NCI-H2227 (cell line): Measurements from ENCODE around the gene EEFSEC.
A peak's percentile ranks its signal among the peaks of the same experiment; 100 is the strongest.
"Not testable (repeated sequence)": the region's sequence is repeated elsewhere in the genome, so short reads cannot be mapped to it uniquely, and the experiment has no call there.

ENCODE experiments used
- DNase-seq: peaks from one replicate; lab custom pipeline; 2025; ENCODE audit not compliant: unreplicated experiment; lab: John Stamatoyannopoulos, UW

EEFSEC gene

DNA sequence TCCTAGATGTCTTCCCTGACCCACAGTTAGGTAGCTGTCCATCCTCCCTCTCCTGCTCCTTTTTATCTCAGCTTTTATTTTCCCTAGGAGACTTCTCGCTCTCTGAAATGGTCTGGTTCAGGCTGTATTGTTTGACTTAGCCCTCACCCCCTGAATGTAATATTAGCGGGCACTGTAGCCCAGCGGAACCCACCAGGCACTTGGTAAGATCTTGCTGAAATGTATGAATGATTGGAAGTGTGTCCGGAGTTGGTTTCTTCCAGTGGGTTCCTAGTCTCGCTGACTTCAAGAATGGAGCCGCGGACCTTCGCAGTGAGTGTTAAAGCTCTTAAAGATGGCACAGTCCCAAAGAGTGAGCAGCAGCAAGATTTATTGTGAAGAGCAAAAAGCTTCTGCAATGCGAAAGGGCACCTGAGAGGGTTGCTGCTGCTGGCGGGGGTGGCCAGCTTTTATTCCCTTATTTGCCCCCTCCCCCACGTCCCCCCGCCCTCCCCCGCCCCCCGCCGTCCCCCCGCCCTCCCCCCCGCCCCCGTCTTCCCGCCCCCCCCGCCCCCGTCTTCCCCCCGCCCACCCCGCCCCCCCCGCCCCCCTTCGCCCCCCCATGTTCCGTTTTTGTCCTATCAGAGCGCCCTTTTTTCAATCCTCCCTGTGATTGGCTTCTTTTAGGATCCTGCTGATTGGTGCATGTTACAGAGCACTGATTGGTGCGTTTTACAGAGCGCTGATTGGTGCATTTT lies 694 bp upstream of the EEFSEC start:
- DNase-seq, result peak; percentile 89

DNA sequence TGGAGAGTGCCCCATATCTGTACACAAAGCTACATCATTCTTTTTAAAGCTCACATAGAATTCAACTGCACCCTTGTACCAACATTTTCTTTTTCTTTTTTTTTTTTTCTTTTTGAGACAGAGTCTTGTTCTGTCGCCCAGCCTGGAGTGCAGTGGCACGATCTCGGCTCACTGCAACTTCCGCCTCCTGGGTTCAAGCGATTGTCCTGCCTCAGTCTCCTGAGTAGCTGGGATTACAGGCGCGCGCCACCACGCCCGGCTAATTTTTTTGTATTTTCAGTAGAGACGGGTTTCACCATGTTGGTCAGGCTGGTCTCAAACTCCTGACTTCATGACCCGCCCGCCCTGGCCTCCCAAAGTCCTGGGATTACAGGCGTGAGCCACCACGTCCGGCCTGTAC lies 1.1 kb downstream of the EEFSEC start:
- not testable (repeated sequence) for DNase-seq

DNA sequence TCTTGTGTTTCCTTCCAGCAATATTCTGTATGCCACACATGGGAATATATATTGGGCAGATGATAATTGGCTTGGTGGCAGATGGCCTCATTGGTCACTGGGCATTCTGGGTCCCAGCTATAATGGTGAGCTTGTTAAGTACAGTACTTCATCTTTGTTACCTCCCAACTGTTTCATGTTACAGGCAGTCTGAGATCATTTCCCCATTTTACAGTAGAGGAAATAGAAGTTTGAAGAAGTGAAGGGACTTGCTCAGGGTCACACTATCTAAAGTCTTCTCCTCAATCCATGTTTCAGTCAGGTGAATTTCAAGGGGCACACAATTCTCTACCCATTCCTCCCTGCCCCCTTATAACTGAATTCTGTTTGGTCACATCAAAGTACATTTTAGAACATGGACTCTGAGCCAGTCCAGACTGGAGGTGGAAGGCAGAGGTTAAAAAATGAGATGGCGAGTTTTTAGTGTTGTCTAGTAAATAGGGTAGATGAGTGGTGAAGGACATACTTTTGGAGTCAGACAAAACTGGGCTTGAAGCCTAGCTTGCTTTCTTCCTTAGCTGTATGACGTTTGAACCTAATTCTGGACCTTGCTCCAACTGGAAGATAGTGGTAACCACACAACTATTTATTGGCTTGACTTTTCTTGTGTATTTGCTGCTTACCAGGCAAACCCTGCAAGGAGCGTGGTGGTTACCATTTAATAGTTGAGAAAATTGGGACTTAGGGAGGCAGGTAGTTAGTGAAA lies 2.5 kb downstream of the EEFSEC start:
- DNase-seq, result no peak

DNA sequence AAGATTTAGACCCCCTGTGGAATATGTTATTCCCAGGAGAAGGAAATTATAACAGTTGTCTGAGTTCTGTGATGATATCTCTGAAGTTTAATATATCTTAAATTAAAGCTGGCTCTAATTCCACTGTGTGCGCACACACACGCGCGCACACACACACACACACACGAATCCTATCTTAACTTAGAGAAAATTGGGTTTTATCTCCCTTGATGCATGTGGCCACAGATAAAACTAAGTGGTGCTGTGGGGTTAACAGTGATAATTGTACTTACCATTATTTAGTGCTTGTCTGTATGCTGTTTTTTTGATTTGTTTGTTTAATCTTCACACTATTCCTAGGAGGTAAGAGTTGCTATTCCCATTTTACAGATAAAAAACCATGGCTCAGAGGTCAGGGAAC lies 7.4 kb downstream of the EEFSEC start:
- DNase-seq, result no peak

DNA sequence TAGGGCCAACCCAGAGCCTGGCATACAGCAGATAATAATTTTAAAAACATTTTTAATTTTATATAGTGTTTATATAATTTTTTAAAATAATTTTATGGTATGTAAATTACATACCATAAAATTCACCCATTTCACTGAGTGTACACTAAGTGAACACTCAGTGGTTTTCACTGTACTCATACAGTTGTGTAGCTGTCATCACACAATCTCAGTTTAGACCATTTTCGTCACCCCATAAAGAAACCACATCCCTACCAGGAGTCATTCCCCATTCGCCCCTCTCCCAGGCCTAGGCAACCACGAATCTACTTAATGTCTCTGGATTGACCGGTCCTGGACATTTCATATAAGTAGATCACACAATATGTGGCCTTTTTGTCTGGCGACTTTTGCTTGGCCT lies 10.2 kb downstream of the EEFSEC start:
- no peak for DNase-seq

DNA sequence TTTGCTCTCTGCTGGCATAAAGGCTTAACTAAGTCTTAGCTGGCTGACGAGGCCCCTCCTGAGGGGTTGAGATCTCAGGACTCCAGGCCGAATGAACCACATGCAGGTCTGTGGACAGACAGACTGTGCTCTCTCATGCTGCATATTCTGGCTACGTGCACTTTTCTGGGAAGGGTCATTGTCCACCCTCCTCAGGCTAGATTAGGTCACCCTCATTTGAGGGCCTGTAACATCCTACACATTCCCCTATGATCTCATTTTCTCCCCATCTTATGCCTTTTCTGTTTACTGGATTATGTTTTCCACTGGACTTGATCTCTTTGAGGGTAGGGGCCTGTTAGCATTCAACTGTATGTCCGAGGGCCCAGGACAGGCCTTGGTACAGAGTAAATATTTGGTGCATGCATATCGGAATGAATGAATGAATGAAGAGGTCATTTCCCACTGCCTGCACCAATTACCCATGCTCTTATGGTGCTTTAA lies 13.7 kb downstream of the EEFSEC start:
- DNase-seq, result no peak

DNA sequence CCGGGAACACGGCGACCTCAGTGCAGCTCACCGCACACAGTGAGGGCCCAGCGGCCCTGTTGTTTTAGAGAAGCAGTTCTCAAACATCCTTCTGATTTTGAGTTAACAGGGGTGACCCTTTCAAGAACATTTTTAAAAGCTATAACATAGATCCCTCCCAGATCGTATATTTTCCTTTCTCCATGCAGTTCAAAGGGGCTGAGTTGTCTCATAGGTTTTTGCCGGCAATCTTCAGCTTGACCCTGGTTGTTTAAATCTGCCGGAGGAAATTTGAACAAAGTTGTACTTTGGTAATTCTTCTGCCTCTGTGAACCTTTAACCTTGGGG lies 14.3 kb downstream of the EEFSEC start:
- no peak for DNase-seq

DNA sequence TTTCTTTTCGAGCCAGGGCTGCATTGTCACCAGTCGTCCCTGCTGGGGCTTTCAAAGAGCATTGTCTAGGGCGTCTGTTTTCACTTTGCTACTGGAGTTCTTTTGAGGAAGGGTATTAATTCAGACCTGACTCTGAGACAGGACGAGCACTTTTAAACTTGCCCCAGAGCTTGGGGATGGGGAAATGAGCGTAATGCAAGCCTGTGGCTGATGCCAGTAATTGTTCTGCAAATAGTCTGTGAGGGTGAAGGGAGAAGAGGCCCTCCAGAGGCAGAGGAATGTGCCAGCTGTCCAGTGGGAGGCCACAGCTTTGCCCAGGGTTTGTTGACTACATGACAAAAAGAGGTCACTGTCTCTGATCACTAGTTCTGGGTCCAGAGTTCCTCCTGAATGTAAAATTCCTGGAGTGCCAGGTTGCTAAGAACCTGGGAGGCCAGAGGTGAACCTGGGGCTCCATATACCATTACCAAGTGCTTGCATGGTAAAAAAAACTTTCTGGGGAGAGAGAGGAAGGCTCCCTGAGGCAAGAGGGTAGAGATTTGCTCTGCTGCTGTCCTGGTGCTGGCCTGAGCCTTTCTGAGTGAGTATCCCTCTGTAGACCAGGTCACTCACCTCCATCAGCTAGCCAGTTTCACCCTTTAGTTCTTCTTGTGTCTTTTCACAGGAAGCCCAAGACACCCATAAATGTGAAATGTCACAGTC lies 14.8 kb downstream of the EEFSEC start:
- no peak for DNase-seq

DNA sequence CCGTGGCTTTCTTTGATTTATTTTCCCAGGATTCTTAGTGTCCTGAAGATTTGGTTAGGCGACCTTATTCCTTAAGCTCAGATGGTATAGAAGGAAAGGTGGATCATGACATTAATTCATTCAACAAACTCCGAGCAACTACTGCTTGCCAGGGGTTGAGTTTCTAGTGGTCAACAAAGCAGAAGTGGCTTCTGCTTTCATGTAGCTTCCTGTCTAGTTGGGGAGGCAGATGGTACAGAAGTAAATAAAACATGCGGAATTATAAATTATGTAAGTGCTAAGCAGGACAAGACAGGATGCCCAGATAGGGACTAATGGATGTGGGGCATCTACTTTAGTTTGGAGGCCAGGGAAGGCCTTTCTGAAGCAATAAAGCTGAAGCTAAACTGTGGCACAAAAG lies 15.6 kb downstream of the EEFSEC start:
- DNase-seq, result no peak

DNA sequence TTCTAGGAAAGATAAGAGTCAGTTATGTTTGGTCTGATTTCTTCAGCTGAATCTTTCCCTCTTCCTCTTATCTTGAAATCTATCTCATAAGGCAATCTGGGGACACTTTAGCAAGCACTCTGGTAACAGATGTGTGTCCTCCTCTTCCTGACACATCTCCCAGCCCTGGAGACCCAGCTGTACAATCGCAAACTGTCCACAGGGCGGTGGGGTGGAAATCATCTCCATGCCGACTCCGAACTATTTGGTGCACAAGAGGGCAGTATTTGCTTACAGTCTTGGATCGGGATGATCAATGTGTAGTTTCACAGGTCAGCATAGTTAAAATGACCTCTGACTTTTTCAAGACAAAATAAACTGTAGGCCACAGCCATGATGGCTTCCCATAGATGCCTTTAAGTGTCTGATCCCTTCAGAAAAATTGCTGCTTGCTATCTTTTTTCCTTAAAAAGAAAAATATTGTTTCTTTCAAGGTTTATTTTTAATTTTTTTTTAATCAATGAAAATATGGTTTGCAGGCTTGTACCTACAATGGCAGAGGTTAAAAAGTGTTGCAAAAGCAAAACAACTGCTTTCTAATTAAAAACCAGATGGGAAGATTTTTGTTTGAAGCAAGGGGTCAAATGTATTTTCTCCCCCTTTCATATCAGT lies 17.7 kb downstream of the EEFSEC start:
- peak; percentile 67 for DNase-seq

DNA sequence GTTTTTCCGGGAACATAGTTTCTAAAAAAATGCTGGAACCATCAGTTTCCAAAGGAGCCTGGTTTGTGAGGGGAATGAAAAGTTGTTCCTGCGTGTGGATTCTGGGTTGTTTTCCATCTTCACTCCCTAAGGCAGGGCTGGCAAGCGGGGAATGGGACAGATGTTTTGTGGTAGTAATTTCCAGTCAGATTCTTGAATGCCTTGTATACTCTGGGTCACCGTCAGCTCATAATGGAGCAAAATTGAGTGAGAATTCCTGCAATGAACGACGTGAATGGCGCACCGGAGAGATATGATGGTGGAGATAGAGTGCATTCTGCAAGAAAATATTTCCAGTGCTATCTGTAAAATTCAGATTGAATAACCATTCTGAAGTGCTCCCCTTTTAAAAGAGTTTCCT lies 19.9 kb downstream of the EEFSEC start:
- no peak for DNase-seq

DNA sequence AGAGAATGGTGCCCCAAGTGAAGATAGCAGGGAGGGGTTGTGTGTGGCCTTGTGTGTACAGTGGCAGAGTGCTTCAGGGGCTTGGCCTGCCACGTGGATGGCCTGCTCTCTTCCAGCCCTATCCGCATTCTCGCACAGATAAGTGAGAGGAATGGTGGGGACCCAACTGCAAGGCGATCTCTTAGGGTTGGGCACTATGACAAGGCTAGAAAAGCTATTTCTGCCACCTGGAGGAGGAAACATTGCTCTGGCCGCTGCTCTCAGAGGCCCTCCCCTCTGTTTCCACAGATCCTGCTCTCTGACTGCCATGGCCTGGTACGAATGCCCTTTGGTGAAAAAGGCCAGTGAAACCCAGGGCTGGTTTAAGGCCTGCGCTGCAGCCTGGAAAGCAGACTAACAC lies 20.6 kb downstream of the EEFSEC start:
- no peak for DNase-seq

DNA sequence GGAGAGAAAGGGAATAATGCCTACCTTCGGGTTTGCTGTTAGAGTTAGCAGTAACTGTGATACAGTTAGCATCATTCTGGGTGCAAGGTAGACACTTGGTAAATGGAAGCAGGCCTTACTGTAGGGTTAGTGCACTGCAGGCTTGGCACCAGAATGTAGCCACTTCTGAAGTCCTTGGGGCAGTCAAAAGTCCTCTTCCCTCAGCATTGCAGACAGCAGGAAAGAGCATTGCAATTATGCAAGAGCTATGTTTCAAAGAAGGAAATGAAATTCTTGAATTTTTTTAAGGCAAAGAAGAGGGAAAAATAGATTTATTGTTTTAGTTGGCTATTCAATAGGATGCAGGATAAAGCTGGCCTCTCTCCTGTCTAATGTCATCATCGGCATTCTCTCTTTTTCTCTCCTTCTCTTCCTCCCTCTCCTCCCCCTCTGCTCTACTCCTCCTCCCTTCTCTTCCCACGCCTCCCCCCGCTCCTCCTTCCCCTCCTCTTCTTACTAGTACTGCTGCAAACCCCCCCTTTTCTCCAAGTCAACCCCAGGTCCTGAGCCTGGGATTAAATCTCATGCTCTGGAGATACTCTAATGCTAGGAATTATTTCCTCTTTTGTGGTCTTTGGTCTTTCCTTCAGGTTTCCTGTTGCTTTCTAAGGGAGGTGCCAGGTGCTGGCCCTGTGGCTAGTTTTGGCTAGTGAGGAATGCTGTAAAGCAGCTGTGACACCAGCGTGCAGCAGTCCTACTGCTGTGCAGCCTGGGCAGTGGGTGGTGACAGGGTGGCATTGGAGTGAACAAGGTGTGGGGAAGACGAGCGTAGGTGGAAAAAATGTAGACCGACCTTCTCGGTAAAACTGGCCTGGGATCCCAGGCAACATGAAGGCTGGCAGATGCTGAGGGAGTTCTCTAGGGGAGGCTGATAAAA lies 21.7 kb downstream of the EEFSEC start:
- DNase-seq, result no peak

DNA sequence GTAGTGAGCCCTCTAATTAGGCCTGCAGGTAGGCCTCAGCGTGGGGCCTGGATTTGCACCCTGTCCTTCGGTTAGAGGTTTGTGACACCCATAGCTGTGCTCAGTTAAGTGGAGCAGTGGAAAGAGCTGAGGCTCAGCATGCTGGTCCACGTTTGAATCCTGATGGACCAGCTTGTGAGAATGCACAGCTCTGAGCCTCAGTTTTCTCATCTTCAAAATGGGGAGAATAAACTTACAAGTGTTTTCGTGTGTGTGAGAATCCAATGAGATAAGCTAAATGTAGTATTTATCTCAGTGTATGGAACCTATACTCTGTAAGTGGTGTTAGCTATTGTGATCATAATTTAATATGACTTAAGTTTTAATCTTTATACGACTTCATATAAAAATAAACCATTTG lies 22.5 kb downstream of the EEFSEC start:
- DNase-seq, result no peak

DNA sequence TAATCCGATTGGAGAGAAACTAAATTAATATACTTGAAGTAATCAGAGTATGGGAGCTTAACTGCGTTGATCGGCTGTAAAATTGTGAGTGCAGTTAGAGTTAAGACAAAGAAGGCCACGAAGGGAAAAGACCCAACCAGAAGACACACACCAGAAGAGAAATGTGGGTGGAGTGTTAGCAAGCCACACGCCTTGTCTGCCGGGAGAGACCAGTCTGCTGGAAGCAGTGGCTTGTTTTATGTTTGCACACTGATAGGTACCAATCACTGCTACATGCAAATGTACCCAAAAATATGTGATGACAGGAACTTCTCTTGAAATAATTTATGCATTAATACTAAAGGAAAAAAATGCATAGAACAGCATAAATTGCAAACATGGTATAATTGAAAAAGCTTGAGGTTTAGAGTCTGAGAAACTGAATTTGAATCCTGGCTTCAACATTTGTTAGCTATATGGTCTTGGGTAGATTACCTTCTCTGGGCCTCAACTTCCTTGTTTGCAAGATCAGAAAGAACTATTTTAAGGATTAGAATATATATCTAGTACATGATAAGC lies 23.1 kb downstream of the EEFSEC start:
- DNase-seq, result no peak

DNA sequence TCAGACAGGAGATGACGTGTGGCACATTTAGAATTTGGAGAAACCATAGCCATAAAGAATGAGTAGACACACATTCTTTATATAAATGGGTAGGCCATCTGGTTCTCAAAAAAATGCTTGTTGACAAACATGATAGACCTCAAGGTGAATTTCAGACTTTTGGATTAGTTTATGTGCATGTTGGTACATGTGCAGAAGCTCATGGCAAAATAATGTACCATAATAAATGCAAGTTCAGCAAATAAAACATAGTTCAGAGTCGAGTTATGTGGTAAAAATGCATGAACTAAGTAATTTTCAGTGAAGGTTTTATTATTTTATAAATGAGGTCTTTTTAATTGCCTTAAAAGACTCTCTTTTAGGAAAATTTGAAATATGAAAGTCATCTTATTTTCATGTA lies 24.6 kb downstream of the EEFSEC start:
- no peak for DNase-seq

DNA sequence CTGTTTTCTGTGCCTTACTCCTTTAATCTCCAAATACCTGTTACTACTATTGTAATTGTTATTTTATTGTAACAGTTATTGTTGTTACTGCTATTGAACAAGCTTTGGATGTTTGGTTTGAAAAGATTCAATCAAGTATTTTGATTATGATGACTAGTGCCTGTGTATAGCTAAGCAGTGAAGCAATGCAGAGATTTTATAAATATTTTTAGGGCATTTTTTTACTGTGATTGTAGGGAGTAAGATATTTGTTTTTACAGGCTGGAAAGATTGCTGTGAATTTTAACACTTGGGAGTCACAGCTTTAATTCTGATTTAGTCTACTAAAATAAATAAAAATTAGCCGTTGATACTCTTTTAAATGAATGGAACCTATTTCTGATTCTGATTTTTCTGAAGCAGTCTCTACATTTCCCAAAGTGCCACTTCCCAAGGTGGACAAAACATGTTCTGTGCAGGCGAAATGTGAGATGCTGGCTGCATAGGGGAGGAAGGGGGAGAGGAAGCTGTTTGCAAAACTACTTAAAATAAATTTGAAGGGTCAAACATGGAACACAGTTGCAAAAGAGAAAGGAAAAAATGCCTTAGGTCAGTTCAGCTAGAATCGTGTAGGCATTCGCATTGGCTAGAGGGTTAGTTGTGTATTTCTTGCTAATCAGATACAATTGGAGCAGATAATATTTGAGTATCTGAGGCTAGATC lies 25.7 kb downstream of the EEFSEC start:
- no peak for DNase-seq

DNA sequence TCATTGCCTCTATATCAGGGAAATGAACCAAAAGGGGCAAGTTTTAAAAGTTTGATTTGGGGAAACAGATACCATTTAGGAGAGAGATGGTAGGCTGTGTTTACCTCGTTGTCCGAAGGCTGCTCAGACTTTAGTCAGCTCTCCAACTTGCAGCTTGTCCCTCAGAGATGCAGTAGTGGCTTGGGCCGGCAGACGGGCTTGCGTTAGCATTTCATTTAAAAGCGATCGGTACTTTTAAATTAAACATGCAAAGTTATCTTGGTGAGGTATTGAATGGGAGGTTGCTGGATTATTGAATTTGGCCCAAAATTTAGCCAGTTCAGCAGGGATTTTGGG lies 26.2 kb downstream of the EEFSEC start:
- DNase-seq, result no peak

DNA sequence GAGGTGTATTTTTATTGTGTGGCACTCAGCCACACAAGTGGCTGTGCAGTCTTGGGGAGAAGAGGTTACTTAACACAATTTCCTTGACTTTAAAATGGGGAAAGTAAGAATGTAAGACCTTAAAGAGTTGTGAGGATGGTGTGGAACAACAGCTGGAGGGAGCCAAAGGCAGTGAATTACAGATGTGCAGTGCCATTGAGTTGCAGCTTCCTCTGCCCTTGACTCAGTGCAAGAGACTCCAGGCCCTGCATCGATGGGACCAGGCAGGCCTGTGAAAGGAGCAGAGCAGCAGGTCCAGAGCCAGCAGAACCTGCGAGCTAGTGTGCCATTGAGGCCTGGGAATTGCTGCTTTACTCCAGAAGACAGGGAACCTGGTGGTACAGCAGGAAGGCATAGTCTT lies 27.2 kb downstream of the EEFSEC start:
- DNase-seq, result no peak

DNA sequence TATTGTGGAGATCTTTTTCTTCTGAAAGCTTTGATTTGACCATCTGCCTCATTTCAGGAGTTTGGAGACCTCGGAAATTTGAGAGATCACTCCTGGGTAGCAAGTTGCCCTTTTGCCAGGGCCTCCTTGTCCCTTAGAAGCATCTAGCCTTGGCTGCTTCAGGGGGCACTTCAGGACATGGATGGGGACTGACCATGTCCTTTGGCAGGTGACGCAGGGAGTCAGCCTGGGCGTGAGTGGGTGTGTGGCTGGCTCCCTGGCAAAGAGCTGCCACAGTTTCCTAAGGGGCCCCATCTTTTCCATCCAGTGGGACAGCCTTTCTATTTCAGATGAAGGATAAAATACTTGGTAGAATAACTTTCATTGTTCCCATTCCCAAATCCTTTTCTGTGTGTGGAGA lies 27.6 kb downstream of the EEFSEC start:
- no peak for DNase-seq
